HepG2 (cell line): ENCODE measurements around the gene KIF3C. TPM values are rescaled to one million over a fixed set of nuclear protein-coding genes. Genes with fewer than 3 reads are reported as not detected.

Experiments
- CEBPG ChIP-seq: IDR thresholded peaks from 2 replicates; pipeline ENCODE4 v1.6.1; 2016
- ESRRA ChIP-seq: sonication (generic); formaldehyde crosslinking; IDR thresholded peaks from 2 replicates; pipeline ENCODE4 v1.5.1; 2020; ENCODE audit warnings: mild to moderate bottlenecking, low read depth, missing genetic modification reagents
- FOXA1 ChIP-seq, 2 experiments: fragments of 450-650 bp in 1 of 2; sonication (generic) in 1 of 2; formaldehyde crosslinking in 1 of 2; IDR thresholded peaks; 2 replicates each; pipeline versions ENCODE4 v1.4.0 to v1.6.1; 2016 to 2020; ENCODE audit warnings: missing genetic modification reagents in 1 of 2
- FOXK1 ChIP-seq: sonication (generic); formaldehyde crosslinking; IDR thresholded peaks from 2 replicates; pipeline ENCODE4 v1.4.0; 2020; ENCODE audit warnings: low read depth, missing genetic modification reagents, borderline replicate concordance
- HDAC1 ChIP-seq: sonication (generic); formaldehyde crosslinking; IDR thresholded peaks from 2 replicates; pipeline ENCODE4 v1.5.1; 2020; ENCODE audit warnings: mild to moderate bottlenecking, missing genetic modification reagents
- IRX3 ChIP-seq: sonication (generic); formaldehyde crosslinking; IDR thresholded peaks from 2 replicates; pipeline ENCODE4 v1.8.1; 2023; ENCODE audit warnings: mild to moderate bottlenecking, low read depth, missing genetic modification reagents, borderline replicate concordance
- JUN ChIP-seq: sonication (generic); formaldehyde crosslinking; IDR thresholded peaks from 2 replicates; pipeline ENCODE4 v1.4.0; 2020; ENCODE audit warnings: mild to moderate bottlenecking, missing genetic modification reagents
- KDM6A ChIP-seq: IDR thresholded peaks from 2 replicates; pipeline ENCODE4 v1.6.1; 2016; ENCODE audit warnings: low read depth
- KMT2B ChIP-seq: IDR thresholded peaks from 2 replicates; pipeline ENCODE4 v1.6.1; 2016; ENCODE audit warnings: missing genetic modification reagents, missing compliant biosample characterization
- MTF1 ChIP-seq: sonication (generic); formaldehyde crosslinking; IDR thresholded peaks from 2 replicates; pipeline ENCODE4 v1.5.0; 2020; ENCODE audit warnings: missing genetic modification reagents
- NFE2L1 ChIP-seq: sonication (generic); formaldehyde crosslinking; IDR thresholded peaks from 2 replicates; pipeline ENCODE4 v1.4.0; 2020; ENCODE audit warnings: missing genetic modification reagents, mild to moderate bottlenecking, borderline replicate concordance
- NR2F1 ChIP-seq, 2 experiments: fragments of 450-650 bp in 1 of 2; formaldehyde crosslinking in 1 of 2; IDR thresholded peaks; 2 replicates each; pipeline versions ENCODE4 v1.5.0 to v1.6.1; 2016 to 2020; ENCODE audit warnings: mild to moderate bottlenecking in 1 of 2, missing compliant biosample characterization in 1 of 2, missing genetic modification reagents in 1 of 2, moderate library complexity in 1 of 2
- ONECUT2 ChIP-seq: sonication (generic); formaldehyde crosslinking; IDR thresholded peaks from 2 replicates; pipeline ENCODE4 v1.4.0; 2020; ENCODE audit warnings: missing genetic modification reagents
- PLRG1 ChIP-seq: fragments of 450-650 bp; conservative IDR thresholded peaks from 2 replicates; pipeline ENCODE4 v1.6.1; 2016
- SALL2 ChIP-seq: sonication (generic); formaldehyde crosslinking; IDR thresholded peaks from 2 replicates; pipeline ENCODE4 v1.8.1; 2023; ENCODE audit warnings: mild to moderate bottlenecking, missing genetic modification reagents, inconsistent platforms
- ZBTB1 ChIP-seq: sonication (generic); formaldehyde crosslinking; IDR thresholded peaks from 2 replicates; pipeline ENCODE4 v1.4.0; 2020; ENCODE audit warnings: missing genetic modification reagents, borderline replicate concordance
- ZBTB8A ChIP-seq: sonication (generic); formaldehyde crosslinking; IDR thresholded peaks from 2 replicates; pipeline ENCODE4 v1.4.0; 2020; ENCODE audit warnings: mild to moderate bottlenecking, low read depth, missing genetic modification reagents, borderline replicate concordance
- ZFP36 ChIP-seq: fragments of 150-350 bp; IDR thresholded peaks from 2 replicates; pipeline ENCODE4 v1.6.1; 2018; ENCODE audit warnings: borderline replicate concordance, low read length, low read depth; ENCODE audit not compliant: partially characterized antibody
- ZNF10 ChIP-seq: sonication (generic); formaldehyde crosslinking; IDR thresholded peaks from 2 replicates; pipeline ENCODE4 v1.4.0; 2020; ENCODE audit warnings: mild to moderate bottlenecking, low read depth, missing genetic modification reagents, borderline replicate concordance
- ZNF224 ChIP-seq: sonication (generic); formaldehyde crosslinking; IDR thresholded peaks from 2 replicates; pipeline ENCODE4 v1.5.0; 2020; ENCODE audit warnings: mild to moderate bottlenecking, missing genetic modification reagents
- ZNF256 ChIP-seq: sonication (generic); formaldehyde crosslinking; conservative IDR thresholded peaks from 2 replicates; pipeline ENCODE4 v1.4.0; 2020; ENCODE audit warnings: missing genetic modification reagents
- ZNF382 ChIP-seq: sonication (generic); formaldehyde crosslinking; IDR thresholded peaks from 2 replicates; pipeline ENCODE4 v1.5.0; 2020; ENCODE audit warnings: missing genetic modification reagents, mild to moderate bottlenecking, borderline replicate concordance
- ZNF619 ChIP-seq: sonication (generic); formaldehyde crosslinking; IDR thresholded peaks from 2 replicates; pipeline ENCODE4 v1.4.0; 2020; ENCODE audit warnings: mild to moderate bottlenecking, missing genetic modification reagents
- ZNF780A ChIP-seq: sonication (generic); formaldehyde crosslinking; IDR thresholded peaks from 2 replicates; pipeline ENCODE4 v1.8.0; 2022; ENCODE audit warnings: mild to moderate bottlenecking, missing genetic modification reagents, moderate library complexity
- ZNF83 ChIP-seq: sonication (generic); formaldehyde crosslinking; IDR thresholded peaks from 2 replicates; pipeline ENCODE4 v1.4.0; 2020; ENCODE audit warnings: missing genetic modification reagents, mild to moderate bottlenecking, borderline replicate concordance
- polyA plus RNA-seq, 8 experiments: library from polyadenylated mRNA; depleted of rRNA in 3 of 8; stranded (reverse) in 7 of 8; unstranded in 1 of 8; fragments of >200 nt; fragmentation: Illumina TruSeq in 4 of 8; extraction: Trizol in 4 of 8; gene quantifications; 2 replicates each; pipeline versions ENCODE4 v1.2.1 to v1.2.3, GENCODE V29; 2011 to 2016; ENCODE audit warnings: low read depth in 4 of 8, missing spikeins in 1 of 8, mixed read lengths in 1 of 8; ENCODE audit not compliant: insufficient read depth in 1 of 8
- total RNA-seq, 5 experiments: library from RNA; depleted of rRNA; stranded (reverse); fragments of >200 nt; fragmentation: Illumina TruSeq; extraction: Trizol; gene quantifications; 2 replicates each; pipeline ENCODE4 v1.2.3, GENCODE V29; 2016; ENCODE audit warnings: low read depth in 1 of 5
- TF ChIP-seq, protein P1 (sequence below): sonication (generic); formaldehyde crosslinking; IDR thresholded peaks from 2 replicates; pipeline ENCODE4 v1.5.0; 2020; ENCODE audit warnings: mild to moderate bottlenecking, missing genetic modification reagents
- TF ChIP-seq, protein P2 (sequence below): sonication (generic); formaldehyde crosslinking; IDR thresholded peaks from 2 replicates; pipeline ENCODE4 v1.4.0; 2020; ENCODE audit warnings: missing genetic modification reagents
- TF ChIP-seq, protein P3 (sequence below): sonication (generic); formaldehyde crosslinking; conservative IDR thresholded peaks from 2 replicates; pipeline ENCODE4 v1.8.0; 2022; ENCODE audit warnings: mild to moderate bottlenecking, moderate library complexity, missing genetic modification reagents

KIF3C gene
- total and polyA plus RNA-seq, 2 of the 13 experiments (the other 11 are each of a cell fraction or from before 2014, with no cell fraction given): 3.6 to 4.9 TPM

DNA sequence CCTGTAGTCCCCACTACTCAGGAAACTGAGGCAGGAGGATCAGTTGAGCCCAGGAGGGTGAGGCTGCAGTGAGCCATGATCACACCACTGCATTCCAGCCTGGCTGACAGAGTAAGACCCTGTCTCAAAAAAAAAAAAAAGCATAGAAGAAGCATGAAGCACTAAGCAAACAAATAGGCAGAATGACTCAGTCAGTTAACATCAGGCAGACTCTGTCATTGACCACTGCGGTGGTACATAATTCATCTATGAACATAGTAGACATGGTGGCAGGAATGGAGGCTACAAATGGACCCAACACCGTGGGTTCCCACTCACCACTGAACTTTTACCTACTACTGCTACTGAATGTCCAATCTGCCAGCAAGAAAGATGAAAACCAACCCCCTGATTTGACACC lies 96.4 kb downstream of the KIF3C start (continued):
- TF ChIP-seq NFE2L1 (CRISPR knock-in tag) (no peak), MTF1 (CRISPR knock-in tag) (no peak), ZBTB8A (CRISPR knock-in tag) (no peak), NR2F1 (CRISPR knock-in tag; IDR thresholded peaks at IDR 0.05) (no peak), ESRRA (CRISPR knock-in tag) (no peak), FOXK1 (CRISPR knock-in tag) (no peak; the same call in 1 of the 2 replicates), SALL2 (CRISPR knock-in tag) (no peak), ONECUT2 (CRISPR knock-in tag) (no peak), KMT2B (CRISPR knock-in tag) (no peak), ZNF256 (CRISPR knock-in tag) (no peak), PLRG1 (no peak), ZNF619 (CRISPR knock-in tag) (no peak), IRX3 (CRISPR knock-in tag) (no peak), ZFP36 (no peak), ZNF780A (CRISPR knock-in tag) (no peak), JUN (CRISPR knock-in tag) (peak; percentile 66; the same call in 1 of the 2 replicates), CEBPG (CRISPR knock-in tag) (no peak), ZNF10 (no peak), ZBTB1 (CRISPR knock-in tag) (no peak), ZNF382 (CRISPR knock-in tag) (no peak), HDAC1 (CRISPR knock-in tag) (no peak), ZNF224 (CRISPR knock-in tag) (no peak), KDM6A (CRISPR knock-in tag) (no peak), ZNF83 (CRISPR knock-in tag) (no peak), FOXA1 (IDR thresholded peaks at IDR 0.05) (no peak), FOXA1 (CRISPR knock-in tag; IDR thresholded peaks at IDR 0.05) (peak; percentile 57; the same call in 1 of the 2 replicates)
- TF ChIP-seq, protein P1, sequence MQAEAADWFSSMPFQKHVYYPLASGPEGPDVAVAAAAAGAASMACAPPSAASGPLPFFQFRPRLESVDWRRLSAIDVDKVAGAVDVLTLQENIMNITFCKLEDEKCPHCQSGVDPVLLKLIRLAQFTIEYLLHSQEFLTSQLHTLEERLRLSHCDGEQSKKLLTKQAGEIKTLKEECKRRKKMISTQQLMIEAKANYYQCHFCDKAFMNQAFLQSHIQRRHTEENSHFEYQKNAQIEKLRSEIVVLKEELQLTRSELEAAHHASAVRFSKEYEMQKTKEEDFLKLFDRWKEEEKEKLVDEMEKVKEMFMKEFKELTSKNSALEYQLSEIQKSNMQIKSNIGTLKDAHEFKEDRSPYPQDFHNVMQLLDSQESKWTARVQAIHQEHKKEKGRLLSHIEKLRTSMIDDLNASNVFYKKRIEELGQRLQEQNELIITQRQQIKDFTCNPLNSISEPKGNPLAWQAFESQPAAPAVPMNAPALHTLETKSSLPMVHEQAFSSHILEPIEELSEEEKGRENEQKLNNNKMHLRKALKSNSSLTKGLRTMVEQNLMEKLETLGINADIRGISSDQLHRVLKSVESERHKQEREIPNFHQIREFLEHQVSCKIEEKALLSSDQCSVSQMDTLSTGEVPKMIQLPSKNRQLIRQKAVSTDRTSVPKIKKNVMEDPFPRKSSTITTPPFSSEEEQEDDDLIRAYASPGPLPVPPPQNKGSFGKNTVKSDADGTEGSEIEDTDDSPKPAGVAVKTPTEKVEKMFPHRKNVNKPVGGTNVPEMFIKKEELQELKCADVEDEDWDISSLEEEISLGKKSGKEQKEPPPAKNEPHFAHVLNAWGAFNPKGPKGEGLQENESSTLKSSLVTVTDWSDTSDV (CRISPR knock-in tag): no peak
- TF ChIP-seq, protein P2, sequence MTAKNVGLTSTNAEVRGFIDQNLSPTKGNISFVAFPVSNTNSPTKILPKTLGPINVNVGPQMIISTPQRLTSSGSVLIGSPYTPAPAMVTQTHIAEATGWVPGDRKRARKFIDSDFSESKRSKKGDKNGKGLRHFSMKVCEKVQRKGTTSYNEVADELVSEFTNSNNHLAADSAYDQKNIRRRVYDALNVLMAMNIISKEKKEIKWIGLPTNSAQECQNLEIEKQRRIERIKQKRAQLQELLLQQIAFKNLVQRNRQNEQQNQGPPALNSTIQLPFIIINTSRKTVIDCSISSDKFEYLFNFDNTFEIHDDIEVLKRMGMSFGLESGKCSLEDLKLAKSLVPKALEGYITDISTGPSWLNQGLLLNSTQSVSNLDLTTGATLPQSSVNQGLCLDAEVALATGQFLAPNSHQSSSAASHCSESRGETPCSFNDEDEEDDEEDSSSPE (CRISPR knock-in tag): no peak
- TF ChIP-seq, protein P3, sequence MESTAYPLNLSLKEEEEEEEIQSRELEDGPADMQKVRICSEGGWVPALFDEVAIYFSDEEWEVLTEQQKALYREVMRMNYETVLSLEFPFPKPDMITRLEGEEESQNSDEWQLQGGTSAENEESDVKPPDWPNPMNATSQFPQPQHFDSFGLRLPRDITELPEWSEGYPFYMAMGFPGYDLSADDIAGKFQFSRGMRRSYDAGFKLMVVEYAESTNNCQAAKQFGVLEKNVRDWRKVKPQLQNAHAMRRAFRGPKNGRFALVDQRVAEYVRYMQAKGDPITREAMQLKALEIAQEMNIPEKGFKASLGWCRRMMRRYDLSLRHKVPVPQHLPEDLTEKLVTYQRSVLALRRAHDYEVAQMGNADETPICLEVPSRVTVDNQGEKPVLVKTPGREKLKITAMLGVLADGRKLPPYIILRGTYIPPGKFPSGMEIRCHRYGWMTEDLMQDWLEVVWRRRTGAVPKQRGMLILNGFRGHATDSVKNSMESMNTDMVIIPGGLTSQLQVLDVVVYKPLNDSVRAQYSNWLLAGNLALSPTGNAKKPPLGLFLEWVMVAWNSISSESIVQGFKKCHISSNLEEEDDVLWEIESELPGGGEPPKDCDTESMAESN: no peak
